ENCODE measurements around the gene MAGEA2B. TPM values are rescaled to one million over a fixed set of nuclear protein-coding genes. Genes with fewer than 3 reads are reported as not detected.
A peak's percentile ranks its signal among the peaks of the same experiment; 100 is the strongest.
"Not testable (repeated sequence)": the region's sequence is repeated elsewhere in the genome, so short reads cannot be mapped to it uniquely, and the experiment has no call there.

MAGEA2B gene
- total RNA-seq (not detected), polyA plus RNA-seq (not detected)
- long read RNA-seq, donor 1 = 0 reads
- long read RNA-seq, donor 2 = 0 reads

- WGBS, 2 donors = no CpG with 5 or more reads among the region's 35 CpGs
- H3K36me3 ChIP-seq (ENCODE audit: control insufficient read depth in 1 of 2, insufficient read depth in 2 of 2, low read length in 1 of 2); intact Hi-C loops (cut with DNase I); H3K9me3 ChIP-seq (ENCODE audit: control insufficient read depth, low read length); H3K4me1 ChIP-seq (ENCODE audit: control insufficient read depth in 1 of 2, insufficient read depth in 2 of 2, low read length in 2 of 2); H3K27ac ChIP-seq (ENCODE audit: low read depth in 1 of 2, low read length in 2 of 2); H3K4me3 ChIP-seq (ENCODE audit: low read length in 2 of 2); H3K27me3 ChIP-seq (ENCODE audit: control insufficient read depth in 1 of 2, insufficient read depth in 2 of 2, low read length in 1 of 2); DNase-seq; ATAC-seq (ENCODE audit: low FRiP score): not testable (repeated sequence)
These were observed at the start of gene MAGEA2B for GRCh38 chrX:152713815-152714787. Gene MAGEA2B (plus strand): TSS chrX:152714628. CDS start chrX:152717107, 2,479 bp downstream.

GRCh38 chrX:152674135-152674534 lies 40.3 kb upstream of the MAGEA2B start:
- H3K4me1 ChIP-seq (ENCODE audit: control insufficient read depth in 1 of 2, insufficient read depth in 2 of 2, low read length in 2 of 2) = no peaks in the 10 kb centered on the region
- 81 to 88% methylated on average over 2 of the region's 2 CpGs for WGBS, 2 donors
- ATAC-seq (ENCODE audit: low FRiP score) (no peak), DNase-seq (no peak)
- no peaks in the 10 kb centered on the region for H3K36me3 ChIP-seq (ENCODE audit: control insufficient read depth in 1 of 2, insufficient read depth in 2 of 2, low read length in 1 of 2)
- H3K9me3 ChIP-seq (ENCODE audit: control insufficient read depth, low read length) = no peaks in the 10 kb centered on the region
- H3K27ac ChIP-seq (ENCODE audit: low read depth in 1 of 2, low read length in 2 of 2) = no peak overlapping the region
- intact Hi-C loops (cut with DNase I) = no loop called here
- H3K27me3 ChIP-seq (ENCODE audit: control insufficient read depth in 1 of 2, insufficient read depth in 2 of 2, low read length in 1 of 2) = peaks cover 0 to under 1% of the 10 kb centered on the region in 2 donors
- no peak overlapping the region for H3K4me3 ChIP-seq (ENCODE audit: low read length in 2 of 2)

DNA sequence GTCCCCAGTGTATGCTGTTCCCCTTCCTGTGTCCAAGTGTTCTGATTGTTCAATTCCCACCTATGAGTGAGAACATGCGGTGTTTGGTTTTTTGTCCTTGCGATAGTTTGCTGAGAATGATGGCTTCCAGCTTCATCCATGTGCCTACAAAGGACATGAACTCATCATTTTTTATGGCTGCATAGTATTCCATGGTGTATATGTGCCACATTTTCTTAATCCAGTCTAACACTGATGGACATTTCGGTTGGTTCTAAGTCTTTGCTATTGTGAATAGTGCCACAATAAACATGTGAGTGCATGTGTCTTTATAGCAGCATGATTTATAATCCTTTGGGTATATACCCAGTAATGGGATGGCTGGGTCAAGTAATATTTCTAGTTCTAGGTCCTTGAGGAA lies 39.8 kb upstream of the MAGEA2B start:
- H3K4me1 ChIP-seq (ENCODE audit: control insufficient read depth in 1 of 2, insufficient read depth in 2 of 2, low read length in 2 of 2); intact Hi-C loops (cut with DNase I); H3K27ac ChIP-seq (ENCODE audit: low read depth in 1 of 2, low read length in 2 of 2); H3K4me3 ChIP-seq (ENCODE audit: low read length in 2 of 2); H3K27me3 ChIP-seq (ENCODE audit: control insufficient read depth in 1 of 2, insufficient read depth in 2 of 2, low read length in 1 of 2); ATAC-seq (ENCODE audit: low FRiP score); DNase-seq; H3K36me3 ChIP-seq (ENCODE audit: control insufficient read depth in 1 of 2, insufficient read depth in 2 of 2, low read length in 1 of 2); H3K9me3 ChIP-seq (ENCODE audit: control insufficient read depth, low read length): not testable (repeated sequence)
- 87 to 88% methylated on average over 3 of the region's 3 CpGs for whole genome bisulfite sequencing, 2 donors

DNA sequence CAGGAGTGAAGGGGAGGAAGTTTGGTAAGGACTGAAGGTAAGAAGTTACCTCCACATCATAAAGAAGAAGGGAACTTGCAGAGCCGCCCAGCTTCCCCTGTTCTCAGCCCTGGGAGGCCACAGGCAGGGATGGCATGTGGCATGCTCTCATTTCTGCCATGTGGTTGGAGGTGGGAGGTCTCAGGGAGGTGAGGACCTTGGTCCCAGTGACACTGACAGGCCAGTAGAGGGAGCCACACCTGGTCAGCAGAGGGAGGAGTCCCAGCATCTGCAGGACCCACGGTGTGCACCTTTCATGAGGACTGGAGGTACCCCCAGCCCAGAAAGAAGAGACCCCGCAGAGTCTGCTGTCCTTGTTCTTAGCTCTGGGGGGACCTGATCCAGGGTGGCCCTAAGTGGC lies 33.4 kb upstream of the MAGEA2B start:
- not testable (repeated sequence) for ATAC-seq (ENCODE audit: low FRiP score)
- no CpG with 5 or more reads among the region's 3 CpGs for WGBS, 2 donors

DNA sequence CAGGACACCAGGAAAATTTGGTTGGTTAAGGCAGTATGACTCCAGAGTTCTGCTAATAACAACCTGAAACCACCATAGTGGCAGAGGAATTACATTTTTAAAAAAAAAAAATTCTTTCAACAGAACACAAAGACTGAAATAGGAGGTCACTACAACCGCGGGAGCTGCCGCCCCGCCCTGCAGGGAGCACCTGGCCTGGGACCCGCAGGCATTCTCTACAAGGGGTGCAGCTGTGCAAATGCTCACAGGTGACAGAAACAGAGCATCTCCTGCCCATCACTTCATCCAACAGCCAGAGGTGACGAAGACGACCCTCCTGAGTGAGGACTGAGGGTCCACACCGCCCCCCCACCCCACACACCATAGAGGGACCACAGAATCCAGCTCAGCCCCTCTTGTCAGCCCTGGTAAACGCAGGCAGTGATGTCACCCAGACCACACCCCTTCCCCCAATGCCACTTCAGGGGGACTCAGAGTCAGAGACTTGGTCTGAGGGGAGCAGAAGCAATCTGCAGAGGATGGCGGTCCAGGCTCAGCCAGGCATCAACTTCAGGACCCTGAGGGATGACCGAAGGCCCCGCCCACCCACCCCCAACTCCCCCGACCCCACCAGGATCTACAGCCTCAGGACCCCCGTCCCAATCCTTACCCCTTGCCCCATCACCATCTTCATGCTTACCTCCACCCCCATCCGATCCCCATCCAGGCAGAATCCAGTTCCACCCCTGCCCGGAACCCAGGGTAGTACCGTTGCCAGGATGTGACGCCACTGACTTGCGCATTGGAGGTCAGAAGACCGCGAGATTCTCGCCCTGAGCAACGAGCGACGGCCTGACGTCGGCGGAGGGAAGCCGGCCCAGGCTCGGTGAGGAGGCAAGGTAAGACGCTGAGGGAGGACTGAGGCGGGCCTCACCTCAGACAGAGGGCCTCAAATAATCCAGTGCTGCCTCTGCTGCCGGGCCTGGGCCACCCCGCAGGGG lies 16.2 kb upstream of the MAGEA2B start, which contains the start of gene MAGEA3:
MAGEA3 (plus strand) TSS at position 843 of the 980 bp plus-strand sequence. CDS start 2,039 bp downstream, outside the sequence.
- H3K27me3 ChIP-seq (ENCODE audit: control insufficient read depth in 1 of 2, insufficient read depth in 2 of 2, low read length in 1 of 2); intact Hi-C loops (cut with DNase I); DNase-seq; H3K27ac ChIP-seq (ENCODE audit: low read depth in 1 of 2, low read length in 2 of 2); ATAC-seq (ENCODE audit: low FRiP score); H3K9me3 ChIP-seq (ENCODE audit: control insufficient read depth, low read length); H3K4me1 ChIP-seq (ENCODE audit: control insufficient read depth in 1 of 2, insufficient read depth in 2 of 2, low read length in 2 of 2); H3K4me3 ChIP-seq (ENCODE audit: low read length in 2 of 2); H3K36me3 ChIP-seq (ENCODE audit: control insufficient read depth in 1 of 2, insufficient read depth in 2 of 2, low read length in 1 of 2): not testable (repeated sequence)
- WGBS, 2 donors = 69 to 85% methylated on average over 5 to 7 of the region's 34 CpGs

More for the DNA sequence above, 33.4 kb upstream of the MAGEA2B start:
- H3K4me3 ChIP-seq (ENCODE audit: low read length in 2 of 2); intact Hi-C loops (cut with DNase I); H3K27ac ChIP-seq (ENCODE audit: low read depth in 1 of 2, low read length in 2 of 2); H3K9me3 ChIP-seq (ENCODE audit: control insufficient read depth, low read length); H3K27me3 ChIP-seq (ENCODE audit: control insufficient read depth in 1 of 2, insufficient read depth in 2 of 2, low read length in 1 of 2); H3K36me3 ChIP-seq (ENCODE audit: control insufficient read depth in 1 of 2, insufficient read depth in 2 of 2, low read length in 1 of 2); DNase-seq; H3K4me1 ChIP-seq (ENCODE audit: control insufficient read depth in 1 of 2, insufficient read depth in 2 of 2, low read length in 2 of 2): not testable (repeated sequence)

GRCh38 chrX:152700390-152700789 lies 14.0 kb upstream of the MAGEA2B start:
- DNase-seq = peak; percentile 22 to 59
- 87 to 98% methylated on average over 4 of the region's 5 CpGs for WGBS, 2 donors
- H3K4me3 ChIP-seq (ENCODE audit: low read length in 2 of 2); H3K9me3 ChIP-seq (ENCODE audit: control insufficient read depth, low read length); H3K36me3 ChIP-seq (ENCODE audit: control insufficient read depth in 1 of 2, insufficient read depth in 2 of 2, low read length in 1 of 2); H3K4me1 ChIP-seq (ENCODE audit: control insufficient read depth in 1 of 2, insufficient read depth in 2 of 2, low read length in 2 of 2); intact Hi-C loops (cut with DNase I); H3K27ac ChIP-seq (ENCODE audit: low read depth in 1 of 2, low read length in 2 of 2); H3K27me3 ChIP-seq (ENCODE audit: control insufficient read depth in 1 of 2, insufficient read depth in 2 of 2, low read length in 1 of 2); ATAC-seq (ENCODE audit: low FRiP score): not testable (repeated sequence)

DNA sequence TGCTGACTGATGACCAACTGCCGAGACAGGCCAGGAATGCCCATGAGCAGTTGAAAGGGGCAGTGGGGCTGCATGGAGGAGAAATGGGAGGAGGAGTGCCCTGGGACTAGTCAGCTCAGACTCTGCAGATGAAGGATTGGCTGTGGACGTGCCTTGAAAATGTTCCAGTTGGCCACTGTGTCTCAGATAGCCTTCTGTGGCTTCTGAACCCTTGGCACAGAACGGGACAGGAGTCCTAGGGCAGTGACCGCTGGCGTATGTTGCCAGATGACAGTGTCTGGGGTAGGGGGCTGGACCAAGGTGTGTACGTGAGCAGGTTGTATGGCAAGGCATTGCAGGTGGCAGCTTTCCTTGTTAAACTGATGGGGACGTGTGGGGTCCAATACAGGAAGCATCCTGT lies 7.9 kb upstream of the MAGEA2B start:
- H3K27me3 ChIP-seq (ENCODE audit: control insufficient read depth in 1 of 2, insufficient read depth in 2 of 2, low read length in 1 of 2); intact Hi-C loops (cut with DNase I); H3K9me3 ChIP-seq (ENCODE audit: control insufficient read depth, low read length); H3K36me3 ChIP-seq (ENCODE audit: control insufficient read depth in 1 of 2, insufficient read depth in 2 of 2, low read length in 1 of 2); H3K4me3 ChIP-seq (ENCODE audit: low read length in 2 of 2); H3K4me1 ChIP-seq (ENCODE audit: control insufficient read depth in 1 of 2, insufficient read depth in 2 of 2, low read length in 2 of 2); H3K27ac ChIP-seq (ENCODE audit: low read depth in 1 of 2, low read length in 2 of 2); DNase-seq; ATAC-seq (ENCODE audit: low FRiP score): not testable (repeated sequence)
- 72 to 88% methylated on average over 3 to 4 of the region's 7 CpGs for WGBS, 2 donors

DNA sequence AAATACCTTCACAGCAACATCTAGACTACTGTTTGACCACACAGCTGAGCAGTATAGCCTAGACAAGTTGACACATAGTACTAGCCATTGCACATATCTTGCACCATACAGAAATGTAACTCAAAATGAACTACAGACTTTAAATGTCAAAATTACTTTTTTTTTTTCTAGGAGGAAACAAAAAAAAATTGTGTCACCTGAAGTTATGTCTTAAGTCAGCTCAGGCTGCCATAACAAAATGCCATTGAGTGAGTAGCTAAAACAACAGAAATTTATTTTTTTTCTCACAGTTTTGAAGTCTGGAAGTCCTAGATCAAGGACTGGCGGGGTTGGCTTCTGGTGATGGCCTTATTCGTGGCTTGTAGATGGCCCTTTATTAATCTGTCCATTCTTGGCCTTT lies 5.3 kb upstream of the MAGEA2B start, which contains the start of gene CSAG2:
CSAG2 (minus strand) TSS at position 101 of the 400 bp plus-strand sequence. CDS start 161 bp downstream, outside the sequence.
- intact Hi-C loops (cut with DNase I); H3K9me3 ChIP-seq (ENCODE audit: control insufficient read depth, low read length); H3K27ac ChIP-seq (ENCODE audit: low read depth in 1 of 2, low read length in 2 of 2); ATAC-seq (ENCODE audit: low FRiP score); H3K36me3 ChIP-seq (ENCODE audit: control insufficient read depth in 1 of 2, insufficient read depth in 2 of 2, low read length in 1 of 2); H3K4me3 ChIP-seq (ENCODE audit: low read length in 2 of 2); H3K27me3 ChIP-seq (ENCODE audit: control insufficient read depth in 1 of 2, insufficient read depth in 2 of 2, low read length in 1 of 2); DNase-seq; H3K4me1 ChIP-seq (ENCODE audit: control insufficient read depth in 1 of 2, insufficient read depth in 2 of 2, low read length in 2 of 2): not testable (repeated sequence)
- no CpG with 5 or more reads among the region's 2 CpGs for WGBS, 2 donors
